SJCRH30 (cell line): ENCODE results near the gene MEGF11. TPM values are rescaled to one million over a fixed set of nuclear protein-coding genes. Genes with fewer than 3 reads are reported as not detected.
"Not testable (repeated sequence)": the region's sequence is repeated elsewhere in the genome, so short reads cannot be mapped to it uniquely, and the experiment has no call there.

Source experiments
- DNase-seq, 2 experiments: peaks; one replicate each; pipeline ENCODE4 v3.0.0-alpha.2; 2015 to 2020
- H3K27ac ChIP-seq: fragments of 250-450 bp; sonication (Bioruptor Pico); 2 replicates; pipeline ENCODE4 v1.5.1; 2020; ENCODE audit warnings: mild to moderate bottlenecking, moderate library complexity
- H3K27me3 ChIP-seq: fragments of 250-450 bp; sonication (Bioruptor Pico); 2 replicates; pipeline ENCODE4 v1.5.1; 2020; ENCODE audit warnings: mild to moderate bottlenecking, moderate library complexity
- H3K36me3 ChIP-seq: fragments of 250-450 bp; sonication (Bioruptor Pico); 2 replicates; pipeline ENCODE4 v1.5.1; 2020; ENCODE audit warnings: mild to moderate bottlenecking, moderate library complexity
- H3K4me1 ChIP-seq: fragments of 250-450 bp; sonication (Bioruptor Pico); 2 replicates; pipeline ENCODE4 v1.5.1; 2020; ENCODE audit warnings: mild to moderate bottlenecking, moderate library complexity
- H3K4me3 ChIP-seq: fragments of 250-450 bp; sonication (Bioruptor Pico); 2 replicates; pipeline ENCODE4 v1.5.1; 2020; ENCODE audit warnings: mild to moderate bottlenecking, moderate library complexity
- H3K9me3 ChIP-seq: fragments of 250-450 bp; sonication (Bioruptor Pico); replicated peaks from 2 replicates; pipeline ENCODE4 v1.5.1; 2020; ENCODE audit warnings: mild to moderate bottlenecking, moderate library complexity
- total RNA-seq: library from RNA; depleted of rRNA; stranded (reverse); fragments of >200 nt; shearing (Covaris generic); gene quantifications from 2 replicates; pipeline ENCODE4 v1.2.3, GENCODE V29; 2014

Gene MEGF11
- total RNA-seq, 1 experiment from 2014 or later, result 8.7 TPM

- Histone ChIP-seq H3K4me1 (no peaks in the 10 kb centered on the region), H3K4me3 (no peak overlapping the region), H3K27ac (no peak overlapping the region), H3K9me3 (no peaks in the 10 kb centered on the region), H3K27me3 (no peaks in the 10 kb centered on the region), H3K36me3 (no peaks in the 10 kb centered on the region)
- DNase-seq, result no peak
Observed at GRCh38 chr15:66014022-66014421, 239.5 kb downstream of the MEGF11 start.

GRCh38 chr15:66008940-66009562, 244.5 kb downstream of the MEGF11 start:
- no peaks in the 10 kb centered on the region for H3K27me3 ChIP-seq
- DNase-seq, result no peak

GRCh38 chr15:66007663-66008262, 245.8 kb downstream of the MEGF11 start:
- Histone ChIP-seq H3K4me1 (no peaks in the 10 kb centered on the region), H3K27me3 (no peaks in the 10 kb centered on the region), H3K9me3 (no peaks in the 10 kb centered on the region), H3K4me3 (no peak overlapping the region), H3K36me3 (no peaks in the 10 kb centered on the region), H3K27ac (no peak overlapping the region)
- no peak for DNase-seq

More at GRCh38 chr15:66008940-66009562, 244.5 kb downstream of the MEGF11 start:
- Histone ChIP-seq H3K4me3 (no peak overlapping the region), H3K4me1 (no peaks in the 10 kb centered on the region), H3K27ac (no peak overlapping the region), H3K36me3 (no peaks in the 10 kb centered on the region), H3K9me3 (no peaks in the 10 kb centered on the region)

GRCh38 chr15:66006986-66007385, 246.6 kb downstream of the MEGF11 start:
- H3K9me3 ChIP-seq, result no peaks in the 10 kb centered on the region
- H3K27ac ChIP-seq, result no peak overlapping the region
- no peaks in the 10 kb centered on the region for H3K36me3 ChIP-seq
- no peak overlapping the region for H3K4me3 ChIP-seq
- no peaks in the 10 kb centered on the region for H3K4me1 ChIP-seq
- no peak for DNase-seq
- H3K27me3 ChIP-seq, result no peaks in the 10 kb centered on the region

GRCh38 chr15:66004618-66005262, 248.8 kb downstream of the MEGF11 start:
- Histone ChIP-seq H3K27ac (no peak overlapping the region), H3K27me3 (no peaks in the 10 kb centered on the region), H3K4me3 (no peak overlapping the region), H3K36me3 (no peaks in the 10 kb centered on the region), H3K9me3 (no peaks in the 10 kb centered on the region), H3K4me1 (no peaks in the 10 kb centered on the region)
- peak; percentile 44 to 64 for DNase-seq

- H3K4me1 ChIP-seq, H3K36me3 ChIP-seq, H3K4me3 ChIP-seq, H3K27me3 ChIP-seq, DNase-seq, H3K27ac ChIP-seq, H3K9me3 ChIP-seq: not testable (repeated sequence)
Observed at GRCh38 chr15:66003129-66003528, 250.4 kb downstream of the MEGF11 start.

- no peaks in the 10 kb centered on the region for H3K4me1 ChIP-seq
- no peaks in the 10 kb centered on the region for H3K36me3 ChIP-seq
- DNase-seq, result no peak
- no peaks in the 10 kb centered on the region for H3K9me3 ChIP-seq
- H3K4me3 ChIP-seq, result no peak overlapping the region
- no peaks in the 10 kb centered on the region for H3K27me3 ChIP-seq
- H3K27ac ChIP-seq, result no peak overlapping the region
Observed at GRCh38 chr15:66001717-66002426, 251.7 kb downstream of the MEGF11 start.

GRCh38 chr15:66001042-66001441, 252.5 kb downstream of the MEGF11 start:
- Histone ChIP-seq H3K27me3 (no peaks in the 10 kb centered on the region), H3K4me3 (no peak overlapping the region), H3K4me1 (no peaks in the 10 kb centered on the region), H3K27ac (no peak overlapping the region), H3K9me3 (no peaks in the 10 kb centered on the region), H3K36me3 (no peaks in the 10 kb centered on the region)
- DNase-seq, result no peak

- Histone ChIP-seq H3K9me3 (no peaks in the 10 kb centered on the region), H3K27ac (no peak overlapping the region), H3K4me1 (no peaks in the 10 kb centered on the region), H3K4me3 (no peak overlapping the region), H3K27me3 (no peaks in the 10 kb centered on the region), H3K36me3 (no peaks in the 10 kb centered on the region)
- no peak for DNase-seq
Observed at GRCh38 chr15:65998486-65998885, 255.1 kb downstream of the MEGF11 start.

- Histone ChIP-seq H3K4me3 (no peak overlapping the region), H3K4me1 (no peaks in the 10 kb centered on the region), H3K27ac (no peak overlapping the region), H3K36me3 (no peaks in the 10 kb centered on the region), H3K9me3 (no peaks in the 10 kb centered on the region), H3K27me3 (no peaks in the 10 kb centered on the region)
- no peak for DNase-seq
Observed at GRCh38 chr15:65996901-65997300, 256.6 kb downstream of the MEGF11 start.

- Histone ChIP-seq H3K9me3 (no peaks in the 10 kb centered on the region), H3K36me3 (no peaks in the 10 kb centered on the region), H3K27ac (no peak overlapping the region), H3K4me1 (no peaks in the 10 kb centered on the region), H3K4me3 (no peak overlapping the region), H3K27me3 (no peaks in the 10 kb centered on the region)
- no peak for DNase-seq
Observed at GRCh38 chr15:65994832-65995231, 258.7 kb downstream of the MEGF11 start.

- Histone ChIP-seq H3K27ac (no peak overlapping the region), H3K9me3 (no peaks in the 10 kb centered on the region), H3K27me3 (no peaks in the 10 kb centered on the region), H3K4me3 (no peak overlapping the region), H3K36me3 (no peaks in the 10 kb centered on the region), H3K4me1 (no peaks in the 10 kb centered on the region)
- no peak for DNase-seq
Observed at GRCh38 chr15:65993762-65994161, 259.8 kb downstream of the MEGF11 start.

GRCh38 chr15:65993236-65993635, 260.3 kb downstream of the MEGF11 start:
- DNase-seq, result no peak
- no peaks in the 10 kb centered on the region for H3K4me1 ChIP-seq
- H3K27me3 ChIP-seq, result no peaks in the 10 kb centered on the region
- no peaks in the 10 kb centered on the region for H3K9me3 ChIP-seq
- no peak overlapping the region for H3K4me3 ChIP-seq
- H3K27ac ChIP-seq, result no peak overlapping the region
- no peaks in the 10 kb centered on the region for H3K36me3 ChIP-seq

- no peaks in the 10 kb centered on the region for H3K4me1 ChIP-seq
- H3K4me3 ChIP-seq, result no peak overlapping the region
- no peaks in the 10 kb centered on the region for H3K36me3 ChIP-seq
- DNase-seq, result no peak
- H3K9me3 ChIP-seq, result no peaks in the 10 kb centered on the region
- no peaks in the 10 kb centered on the region for H3K27me3 ChIP-seq
- H3K27ac ChIP-seq, result no peak overlapping the region
Observed at GRCh38 chr15:65991721-65992483, 261.6 kb downstream of the MEGF11 start.
